VCaP (cell line): ENCODE data around the gene DRG2.

Source experiments
- H3K27ac ChIP-seq: fragments of 450-650 bp; 2 replicates; pipeline ENCODE4 v1.5.1; 2017
- TF ChIP-seq, protein P1 (sequence below): fragments of 450-650 bp; conservative IDR thresholded peaks from 2 replicates; pipeline ENCODE4 v1.5.1; 2017; ENCODE audit warnings: mild to moderate bottlenecking, moderate library complexity

The DRG2 gene

GRCh38 chr17:18042983-18043382, 44.8 kb upstream of the DRG2 start:
- TF ChIP-seq, protein P1, sequence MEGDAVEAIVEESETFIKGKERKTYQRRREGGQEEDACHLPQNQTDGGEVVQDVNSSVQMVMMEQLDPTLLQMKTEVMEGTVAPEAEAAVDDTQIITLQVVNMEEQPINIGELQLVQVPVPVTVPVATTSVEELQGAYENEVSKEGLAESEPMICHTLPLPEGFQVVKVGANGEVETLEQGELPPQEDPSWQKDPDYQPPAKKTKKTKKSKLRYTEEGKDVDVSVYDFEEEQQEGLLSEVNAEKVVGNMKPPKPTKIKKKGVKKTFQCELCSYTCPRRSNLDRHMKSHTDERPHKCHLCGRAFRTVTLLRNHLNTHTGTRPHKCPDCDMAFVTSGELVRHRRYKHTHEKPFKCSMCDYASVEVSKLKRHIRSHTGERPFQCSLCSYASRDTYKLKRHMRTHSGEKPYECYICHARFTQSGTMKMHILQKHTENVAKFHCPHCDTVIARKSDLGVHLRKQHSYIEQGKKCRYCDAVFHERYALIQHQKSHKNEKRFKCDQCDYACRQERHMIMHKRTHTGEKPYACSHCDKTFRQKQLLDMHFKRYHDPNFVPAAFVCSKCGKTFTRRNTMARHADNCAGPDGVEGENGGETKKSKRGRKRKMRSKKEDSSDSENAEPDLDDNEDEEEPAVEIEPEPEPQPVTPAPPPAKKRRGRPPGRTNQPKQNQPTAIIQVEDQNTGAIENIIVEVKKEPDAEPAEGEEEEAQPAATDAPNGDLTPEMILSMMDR = no peak
- no peak overlapping the region for H3K27ac ChIP-seq

- no peak overlapping the region for H3K27ac ChIP-seq
- TF ChIP-seq, protein P1 = peak; percentile 58
Observed at GRCh38 chr17:18043491-18043890, 44.3 kb upstream of the DRG2 start.

DNA sequence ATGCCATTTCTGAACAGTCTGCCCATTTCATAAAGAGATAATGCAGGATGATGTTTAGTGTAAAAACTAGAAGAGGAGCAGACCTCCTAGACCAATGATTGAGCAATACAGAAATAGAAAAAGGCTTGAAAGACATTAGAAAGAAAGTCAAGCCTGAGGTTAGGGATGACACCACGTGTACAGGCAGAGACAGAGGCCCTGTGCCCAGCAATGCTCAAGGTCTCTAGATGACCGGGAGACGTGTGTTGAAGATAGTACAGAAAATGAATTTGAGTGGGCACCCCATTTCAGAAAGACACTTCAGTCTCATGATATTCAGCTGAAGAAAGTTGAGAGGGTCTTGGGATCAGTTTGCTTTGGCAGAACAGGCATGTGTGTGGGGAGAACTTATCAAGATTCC, 43.1 kb upstream of the DRG2 start:
- no peak overlapping the region for H3K27ac ChIP-seq
- TF ChIP-seq, protein P1 = no peak

DNA sequence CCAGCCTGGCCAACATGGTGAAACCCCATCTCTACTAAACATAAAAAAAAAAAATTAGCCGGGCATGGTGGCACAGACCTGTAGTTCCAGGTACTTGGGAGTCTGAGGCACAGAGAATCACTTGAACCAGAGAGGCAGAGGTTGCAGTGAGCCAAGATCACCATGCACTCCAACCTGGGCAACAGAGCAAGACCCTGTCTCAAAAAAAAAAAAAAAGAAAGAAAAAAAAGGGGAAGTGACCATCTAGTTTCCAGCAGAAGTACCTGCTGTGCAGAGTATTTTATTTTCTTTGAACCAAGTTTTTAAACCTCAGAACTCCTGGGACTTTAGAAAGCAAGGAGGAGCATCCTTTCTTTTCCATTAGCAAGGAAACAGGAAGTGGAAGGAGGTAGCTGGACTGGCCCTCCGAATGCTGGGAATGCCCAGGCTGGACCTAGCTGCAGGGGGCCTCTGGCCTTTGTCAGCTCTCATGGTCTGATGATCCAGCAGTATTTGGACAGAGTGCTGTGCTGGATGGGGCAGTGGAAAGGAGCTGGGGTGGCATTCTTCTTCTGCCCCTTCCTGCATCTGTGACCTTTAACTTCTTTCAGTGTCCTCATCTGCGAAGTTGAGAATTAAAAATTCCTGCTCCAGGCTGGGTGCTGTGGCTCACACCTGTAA, 41.9 kb upstream of the DRG2 start:
- H3K27ac ChIP-seq = no peak overlapping the region
- TF ChIP-seq, protein P1 = no peak

DNA sequence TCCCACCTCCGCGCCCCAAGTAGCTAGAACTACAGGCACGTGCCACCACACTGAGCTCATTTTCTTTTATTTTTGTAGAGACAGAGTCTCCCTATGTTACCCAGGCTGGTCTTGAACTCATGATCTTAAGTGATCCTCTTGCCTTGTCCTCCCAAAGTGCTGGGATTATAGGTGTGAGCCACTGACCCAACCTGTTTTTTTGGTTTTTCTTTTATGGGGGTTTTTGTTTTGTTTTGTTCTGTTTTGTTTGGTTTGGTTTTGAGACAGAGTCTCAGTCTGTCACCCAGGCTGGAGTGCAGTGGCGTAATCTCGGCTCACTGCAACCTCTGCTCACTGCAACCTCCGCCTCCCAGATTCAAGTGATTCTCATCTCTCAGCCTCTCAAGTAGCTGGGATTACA, 32.2 kb upstream of the DRG2 start:
- TF ChIP-seq, protein P1 = no peak
- H3K27ac ChIP-seq = peak overlapping the region; percentile 41

DNA sequence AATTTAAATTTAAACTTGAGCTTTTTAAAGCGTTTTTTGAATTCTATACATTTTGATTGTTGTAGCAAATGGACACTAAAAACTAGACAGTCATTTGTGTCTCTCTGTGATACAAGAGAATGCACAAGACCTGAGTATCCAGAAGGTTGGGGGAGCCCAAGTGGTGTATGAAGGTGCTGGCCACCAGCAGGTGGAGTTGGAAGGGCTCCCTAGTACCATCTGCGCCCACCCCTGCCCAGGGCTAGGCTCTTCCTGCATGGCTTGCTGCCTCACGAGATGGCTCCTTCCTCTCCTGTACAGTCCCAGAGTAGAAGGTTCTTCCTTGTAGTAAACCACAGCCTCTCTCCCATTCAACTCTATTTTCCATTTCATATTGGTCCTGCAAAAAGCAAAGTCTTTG, 31.5 kb upstream of the DRG2 start:
- H3K27ac ChIP-seq = peak overlapping the region; percentile 41
- TF ChIP-seq, protein P1 = no peak

GRCh38 chr17:18059283-18059682, 28.5 kb upstream of the DRG2 start:
- no peak overlapping the region for H3K27ac ChIP-seq
- TF ChIP-seq, protein P1 = no peak
